Stimulated activated CD4-positive, alpha-beta T cell treated with anti-CD3 and anti-CD28 coated beads, TNF-alpha, amount 100 ng/mL, for 48 hours (primary cell): ENCODE data around the gene DNASE2B.
A peak's percentile ranks its signal among the peaks of the same experiment; 100 is the strongest.

ENCODE experiments used
- DNase-seq, 3 donors: peaks; one replicate each; pipeline ENCODE4 v3.0.0-alpha.2; 2020; ENCODE audit warnings: low read depth in 3 of 3

The DNASE2B gene

GRCh38 chr1:84398175-84399155 is at the start of gene DNASE2B:
TSS of gene DNASE2B (plus strand) at chr1:84398484. CDS start at chr1:84398565, 81 bp downstream.
- no peak for DNase-seq

- DNase-seq = no peak
Measured at GRCh38 chr1:84348759-84349158, 49.5 kb upstream of the DNASE2B start.

GRCh38 chr1:84350104-84350503 is 48.2 kb upstream of the DNASE2B start:
- no peak for DNase-seq

- DNase-seq = no peak
Measured at GRCh38 chr1:84350550-84350949, 47.7 kb upstream of the DNASE2B start.

GRCh38 chr1:84352298-84353106 is 45.8 kb upstream of the DNASE2B start:
- DNase-seq = no peak

- DNase-seq = no peak
Measured at GRCh38 chr1:84353695-84354094, 44.6 kb upstream of the DNASE2B start.

- no peak for DNase-seq
Measured at GRCh38 chr1:84355556-84355955, 42.7 kb upstream of the DNASE2B start.

- DNase-seq = no peak
Measured at GRCh38 chr1:84356881-84357280, 41.4 kb upstream of the DNASE2B start.

- DNase-seq = no peak
Measured at GRCh38 chr1:84358695-84359094, 39.6 kb upstream of the DNASE2B start.

GRCh38 chr1:84360316-84360715 is 38.0 kb upstream of the DNASE2B start:
- no peak for DNase-seq

- DNase-seq = no peak
Measured at GRCh38 chr1:84361796-84362195, 36.5 kb upstream of the DNASE2B start.

GRCh38 chr1:84363019-84363418 is 35.3 kb upstream of the DNASE2B start:
- no peak for DNase-seq

GRCh38 chr1:84363622-84364021 is 34.7 kb upstream of the DNASE2B start:
- DNase-seq = no peak

- DNase-seq = peak in 1 of 3 donors; percentile 16
Measured at GRCh38 chr1:84365225-84366221, 32.8 kb upstream of the DNASE2B start.

- no peak for DNase-seq
Measured at GRCh38 chr1:84366786-84367185, 31.5 kb upstream of the DNASE2B start.

GRCh38 chr1:84367219-84367618 is 31.1 kb upstream of the DNASE2B start:
- DNase-seq = no peak

- DNase-seq = no peak
Measured at GRCh38 chr1:84368441-84368840, 29.8 kb upstream of the DNASE2B start.

- DNase-seq = no peak
Measured at GRCh38 chr1:84370266-84370665, 28.0 kb upstream of the DNASE2B start.

- DNase-seq = no peak
Measured at GRCh38 chr1:84370831-84371394, 27.4 kb upstream of the DNASE2B start.

- no peak for DNase-seq
Measured at GRCh38 chr1:84373436-84374141, 24.7 kb upstream of the DNASE2B start.
